Activated T-cell treated with anti-CD3 and anti-CD28 coated beads, Interleukin-2, amount 50 U/mL, for 72 hours (primary cell): ENCODE data around the gene PCIF1. TPM values are rescaled to one million over a fixed set of nuclear protein-coding genes. Genes with fewer than 3 reads are reported as not detected.

Experiments
- total RNA-seq, 2 donors: library from RNA; stranded (reverse); gene quantifications; one replicate each; pipeline ENCODE4 v1.2.3, GENCODE V29; 2022

The PCIF1 gene
- total RNA-seq, 2 donors from 2014 or later: 38.7 to 42.0 TPM

Other genes with a start within 250 kb of the PCIF1 start
- not detected for gene WFDC13, start 232.6 kb upstream of the PCIF1 start, total RNA-seq
- not detected for gene WFDC10B, start 229.7 kb upstream of the PCIF1 start, total RNA-seq
- not detected for gene SPINT4, start 212.3 kb upstream of the PCIF1 start, total RNA-seq
- under 1 TPM in 1 of 2 donors, not detected in 1; 0.67 TPM for gene WFDC3, start 142.8 kb upstream of the PCIF1 start, total RNA-seq
- gene DNTTIP1, start 142.7 kb upstream of the PCIF1 start, total RNA-seq: 10 to 100 TPM; 35.0 to 36.3 TPM
- 100 to 1,000 TPM; 171 to 197 TPM for gene UBE2C, start 122.0 kb upstream of the PCIF1 start, total RNA-seq
- gene TNNC2, start 107.4 kb upstream of the PCIF1 start, total RNA-seq: under 1 TPM in 1 of 2 donors, not detected in 1; 0.49 TPM
- gene SNX21, start 100.9 kb upstream of the PCIF1 start, total RNA-seq: 1 to 10 TPM; 1.8 to 2.4 TPM
- 10 to 100 TPM; 27.9 to 34.3 TPM for gene ACOT8, start 77.3 kb upstream of the PCIF1 start, total RNA-seq
- gene ZSWIM3, start 77.1 kb upstream of the PCIF1 start, total RNA-seq: 1 to 10 TPM; 6.5 to 6.7 TPM
- gene ZSWIM1, start 53.5 kb upstream of the PCIF1 start, total RNA-seq: 10 to 100 TPM; 11.4 to 13.9 TPM
- gene SPATA25, start 47.1 kb upstream of the PCIF1 start, total RNA-seq: under 1 TPM; 0.46 to 0.90 TPM
- 1 to 10 TPM; 2.1 to 3.2 TPM for gene NEURL2, start 43.5 kb upstream of the PCIF1 start, total RNA-seq
- 10 to 100 TPM; 37.0 to 59.1 TPM for gene CTSA, start 43.3 kb upstream of the PCIF1 start, total RNA-seq
- gene PLTP, start 22.5 kb upstream of the PCIF1 start, total RNA-seq: 10 to 100 TPM in 1 of 2 donors, 1 to 10 TPM in 1; 8.9 to 18.0 TPM
- 10 to 100 TPM; 28.4 to 29.8 TPM for gene ZNF335, start 37.5 kb downstream of the PCIF1 start, total RNA-seq
- under 1 TPM in 1 of 2 donors, not detected in 1; 0.14 TPM for gene MMP9, start 74.2 kb downstream of the PCIF1 start, total RNA-seq
- 1 to 10 TPM; 1.2 to 3.2 TPM for gene SLC12A5, start 94.5 kb downstream of the PCIF1 start, total RNA-seq
- gene NCOA5, start 155.3 kb downstream of the PCIF1 start, total RNA-seq: 10 to 100 TPM; 18.2 to 19.2 TPM
- 1 to 10 TPM; 3.6 to 4.2 TPM for gene CD40, start 183.6 kb downstream of the PCIF1 start, total RNA-seq